Kidney glomerular epithelial cell (primary cell): ENCODE data around the gene DDX41.

Experiments used
- DNase-seq: peaks from one replicate; lab custom pipeline; 2025; lab: John Stamatoyannopoulos, UW

Gene DDX41

DNA sequence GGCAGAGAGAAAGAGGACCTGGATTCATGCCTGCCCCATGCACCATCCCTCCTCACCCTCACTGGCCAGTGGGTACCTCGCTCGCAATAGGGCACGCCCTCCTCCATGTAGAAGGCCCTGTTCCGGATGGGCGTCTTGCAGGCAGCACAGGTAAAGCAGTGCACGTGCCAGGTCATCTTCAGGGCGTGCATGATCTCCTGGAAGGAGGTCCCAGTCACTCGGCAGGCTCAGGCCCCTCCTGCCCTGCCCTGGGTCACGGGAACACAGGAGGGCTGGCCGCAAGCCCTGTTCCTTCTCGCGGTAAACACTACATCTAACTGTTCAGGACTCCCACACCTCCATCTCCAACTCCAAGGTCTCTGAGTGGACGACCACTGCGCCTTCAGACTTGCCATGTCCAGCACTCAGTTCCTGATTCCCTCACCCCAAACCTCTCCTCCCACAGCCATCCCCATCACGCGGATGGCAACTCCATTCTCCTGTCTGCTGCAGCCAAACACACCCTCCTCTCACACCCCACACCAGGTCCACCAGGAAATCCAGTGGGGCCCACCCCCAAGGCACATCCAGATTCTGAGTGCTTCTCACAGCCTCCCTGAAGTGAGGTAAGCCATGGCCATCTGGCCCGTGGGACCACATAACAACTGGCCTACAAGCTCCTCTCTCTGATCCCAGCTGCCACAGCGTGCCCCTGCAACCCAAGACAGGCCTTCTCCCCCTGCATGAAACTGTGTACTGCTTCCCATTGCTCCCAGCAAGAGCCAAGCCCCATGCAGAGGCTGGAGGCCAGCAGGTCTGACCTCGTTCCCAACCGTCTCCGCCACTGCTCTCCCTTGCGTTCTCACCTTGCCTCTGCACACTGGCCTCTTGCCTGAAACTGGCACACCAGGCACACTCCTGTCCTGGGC, 32.5 kb downstream of the DDX41 start:
- no peak for DNase-seq

DNA sequence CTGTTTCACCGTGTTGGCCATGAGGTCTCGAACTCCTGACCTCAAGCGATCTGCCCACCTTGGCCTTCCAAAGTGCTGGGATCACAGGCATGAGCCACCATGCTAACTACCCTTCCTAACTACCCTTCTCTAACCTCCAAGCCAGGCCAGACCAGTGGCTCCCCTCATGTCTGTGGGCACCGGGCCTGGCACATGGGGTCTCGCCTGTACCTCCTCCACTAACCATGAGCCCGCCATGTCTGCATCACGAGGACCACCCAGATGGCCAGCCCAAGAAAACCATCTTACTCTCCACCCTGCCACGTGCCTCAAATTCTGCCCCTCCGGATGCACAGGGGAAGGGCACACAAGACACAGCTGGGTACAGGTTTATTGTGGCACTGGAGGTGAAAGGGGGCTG, 33.7 kb downstream of the DDX41 start:
- no peak for DNase-seq

DNA sequence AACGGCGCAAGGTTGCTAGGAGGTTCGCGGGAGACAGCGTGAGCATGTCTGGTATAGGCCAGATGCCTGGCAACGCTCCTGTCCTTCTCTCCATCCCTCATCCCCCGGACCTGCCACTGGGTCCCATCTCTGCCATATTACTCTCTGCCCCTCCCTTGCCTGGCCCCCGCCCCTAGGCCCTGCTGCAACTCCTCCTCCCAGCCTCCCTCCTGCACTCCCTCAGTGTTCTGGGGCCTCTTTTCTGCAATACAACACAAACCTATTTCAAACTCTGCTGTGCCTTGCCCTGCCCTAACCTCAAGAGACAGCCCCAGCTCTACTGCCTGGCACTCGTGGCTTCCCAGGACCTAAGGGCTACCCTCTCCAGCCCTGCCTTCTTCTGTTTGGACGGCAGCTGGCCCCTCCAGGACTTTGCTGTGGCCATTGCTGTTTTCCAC, 34.4 kb downstream of the DDX41 start:
- no peak for DNase-seq

GRCh38 chr5:177479774-177480173, 37.0 kb downstream of the DDX41 start:
- DNase-seq = no peak

- DNase-seq = no peak
Measured at GRCh38 chr5:177478711-177479646, 37.8 kb downstream of the DDX41 start.

DNA sequence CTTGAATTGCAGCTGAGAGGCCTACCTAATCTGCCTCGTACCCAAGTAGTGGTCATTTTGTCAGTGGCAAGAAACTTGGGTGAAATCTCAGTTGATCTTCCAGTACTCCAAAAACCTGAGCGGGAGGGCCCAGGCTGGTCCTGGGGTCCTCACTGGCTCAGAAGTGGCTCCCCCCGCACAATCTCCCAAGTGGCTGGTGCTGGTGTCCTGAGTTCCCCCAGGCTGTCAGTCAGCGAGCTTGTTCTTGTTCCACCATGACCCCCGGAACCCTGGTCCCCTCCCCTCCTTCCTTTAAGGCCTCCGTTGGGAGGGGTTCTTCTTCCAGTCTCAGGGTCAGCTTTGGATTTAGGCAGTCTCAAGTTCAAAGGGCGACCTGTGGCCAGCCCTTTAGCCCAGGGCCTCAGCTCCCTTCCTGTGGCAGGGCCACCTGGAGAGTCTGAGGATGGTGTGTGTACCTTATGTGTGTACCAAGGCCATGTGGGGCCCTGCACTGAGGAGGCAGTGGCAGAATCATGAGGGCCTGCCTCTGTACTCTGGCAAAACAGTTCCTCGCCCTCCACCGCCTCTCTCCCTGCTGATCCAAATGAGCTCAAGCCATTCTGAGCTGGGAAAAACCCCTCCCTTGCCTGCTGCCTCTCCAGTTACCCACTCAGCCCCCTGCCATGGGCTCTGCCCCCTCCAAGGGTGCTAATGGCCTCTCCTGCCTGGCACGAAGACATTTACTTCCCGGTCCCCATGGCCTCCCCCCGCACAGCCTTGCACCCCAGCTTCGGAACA, 38.9 kb downstream of the DDX41 start:
- no peak for DNase-seq

GRCh38 chr5:177476531-177477233, 40.1 kb downstream of the DDX41 start:
- DNase-seq = no peak

DNA sequence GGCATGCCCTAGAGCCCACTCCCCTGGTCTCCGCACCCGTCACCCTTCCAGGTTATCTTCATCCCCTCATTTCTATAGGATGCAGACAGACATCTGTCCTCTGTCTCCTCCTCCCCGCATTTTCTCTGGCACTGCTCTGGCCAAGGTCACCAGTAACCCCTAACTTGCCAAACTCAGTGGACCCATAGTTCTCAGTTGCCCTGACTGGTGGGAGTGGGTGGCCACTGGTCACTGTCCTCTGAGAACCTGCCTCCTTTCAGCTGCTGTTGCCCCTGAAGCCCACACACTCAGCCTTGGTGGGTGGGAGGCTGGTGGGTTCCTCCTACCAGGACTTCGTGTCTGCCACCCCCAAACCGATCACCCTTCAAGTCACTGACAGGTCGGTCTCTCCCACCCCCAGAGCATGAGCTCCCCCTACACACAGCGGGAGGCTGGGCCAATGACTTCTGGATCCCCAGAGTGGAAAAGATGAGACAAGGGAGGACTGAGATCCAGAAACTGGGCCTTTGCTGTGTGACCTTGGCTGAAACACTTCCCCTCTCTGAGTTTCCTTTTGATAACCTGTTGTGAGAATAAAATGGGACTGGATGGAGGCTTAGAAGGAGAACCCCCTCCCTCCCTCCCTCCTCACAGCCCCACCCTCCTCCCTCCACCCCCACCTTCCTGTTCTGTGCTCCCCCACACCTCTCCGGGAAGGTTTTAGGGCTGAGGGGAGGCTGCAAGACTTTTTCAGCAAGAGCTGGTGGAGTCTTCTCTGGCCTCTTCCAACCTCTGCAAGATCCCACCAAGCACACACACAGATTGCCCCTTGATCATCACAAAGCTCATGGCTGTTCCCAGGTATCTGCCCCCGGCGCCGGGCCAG, 41.0 kb downstream of the DDX41 start:
- no peak for DNase-seq

- DNase-seq = no peak
Measured at GRCh38 chr5:177474846-177475562, 41.8 kb downstream of the DDX41 start.

DNA sequence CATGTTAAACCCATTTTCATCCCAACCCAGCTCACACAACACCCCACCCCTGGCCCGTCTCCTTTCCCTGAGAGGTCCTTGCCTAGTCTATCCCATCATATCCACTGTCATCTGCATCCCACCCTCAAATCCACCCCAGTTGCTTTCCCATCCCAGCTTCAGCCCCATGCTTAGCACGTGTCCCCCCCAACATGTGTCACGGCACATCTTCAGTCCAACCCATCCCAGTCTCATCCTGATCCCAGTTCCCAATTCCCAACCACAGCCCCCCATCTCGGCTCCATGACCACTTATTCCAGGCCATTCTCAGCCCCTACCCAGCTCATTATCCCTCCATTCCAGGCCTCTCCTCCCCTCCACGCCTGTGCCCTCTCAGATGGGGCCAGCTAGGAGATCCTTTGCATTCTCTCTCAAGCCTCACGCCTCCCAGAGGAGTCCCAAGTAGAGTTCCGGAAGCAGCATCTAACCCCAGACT, 42.7 kb downstream of the DDX41 start:
- DNase-seq = no peak

GRCh38 chr5:177473443-177474001, 43.2 kb downstream of the DDX41 start, which contains the start of gene DBN1:
TSS of gene DBN1 (minus strand) at chr5:177473634. CDS start at chr5:177473521, 113 bp downstream.
- DNase-seq = peak; percentile 47

DNA sequence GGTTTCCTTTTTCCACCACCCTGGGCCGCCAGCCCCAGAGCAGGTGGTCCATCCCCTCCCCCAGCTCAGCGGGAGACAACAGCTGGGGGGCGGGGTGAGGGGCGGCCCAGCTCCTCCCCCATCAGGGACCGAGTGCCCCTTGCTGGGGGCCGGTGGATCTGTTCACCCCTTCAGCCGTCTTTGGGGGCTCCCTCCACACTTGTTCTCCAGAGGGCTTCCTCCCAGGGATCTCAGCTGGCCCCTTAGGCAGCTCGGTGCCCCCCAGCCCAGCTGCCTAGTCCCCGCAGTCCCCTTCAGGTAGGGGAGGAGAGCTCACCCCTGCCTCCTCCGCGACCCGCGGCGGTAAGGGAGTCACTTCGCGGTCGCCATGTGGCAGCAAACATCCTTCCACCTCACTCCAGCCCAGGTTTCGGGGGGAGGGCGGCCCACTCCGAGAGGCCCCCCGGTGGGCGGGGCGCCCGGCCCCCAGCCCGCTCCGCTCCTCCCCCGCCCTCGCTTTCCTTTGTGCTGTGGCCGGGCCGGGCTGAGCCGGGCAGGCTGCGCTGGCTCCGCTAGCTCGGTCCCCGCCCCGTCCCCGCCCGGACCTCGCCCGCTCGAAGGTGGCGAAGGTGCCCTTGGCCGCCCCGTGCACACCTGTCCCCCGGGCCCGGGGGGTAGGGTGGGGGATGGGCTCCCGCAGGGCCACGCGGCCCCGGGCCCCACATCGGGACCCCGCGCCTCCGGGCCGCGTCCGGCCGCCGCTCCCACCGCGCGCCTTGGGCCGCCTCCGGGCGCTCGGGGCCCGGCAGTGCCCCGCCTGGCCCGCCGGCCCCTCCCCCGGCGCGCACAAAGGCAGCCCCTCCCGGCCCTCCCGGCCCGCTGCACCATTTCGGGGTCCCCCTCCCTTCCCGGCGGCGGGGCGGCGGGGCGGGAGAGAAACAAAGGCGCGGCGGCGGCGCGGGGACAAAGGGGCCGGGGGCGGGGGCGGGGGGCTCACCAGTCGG, 44.0 kb downstream of the DDX41 start:
- DNase-seq = no peak

GRCh38 chr5:177471610-177472356, 45.0 kb downstream of the DDX41 start:
- DNase-seq = no peak

DNA sequence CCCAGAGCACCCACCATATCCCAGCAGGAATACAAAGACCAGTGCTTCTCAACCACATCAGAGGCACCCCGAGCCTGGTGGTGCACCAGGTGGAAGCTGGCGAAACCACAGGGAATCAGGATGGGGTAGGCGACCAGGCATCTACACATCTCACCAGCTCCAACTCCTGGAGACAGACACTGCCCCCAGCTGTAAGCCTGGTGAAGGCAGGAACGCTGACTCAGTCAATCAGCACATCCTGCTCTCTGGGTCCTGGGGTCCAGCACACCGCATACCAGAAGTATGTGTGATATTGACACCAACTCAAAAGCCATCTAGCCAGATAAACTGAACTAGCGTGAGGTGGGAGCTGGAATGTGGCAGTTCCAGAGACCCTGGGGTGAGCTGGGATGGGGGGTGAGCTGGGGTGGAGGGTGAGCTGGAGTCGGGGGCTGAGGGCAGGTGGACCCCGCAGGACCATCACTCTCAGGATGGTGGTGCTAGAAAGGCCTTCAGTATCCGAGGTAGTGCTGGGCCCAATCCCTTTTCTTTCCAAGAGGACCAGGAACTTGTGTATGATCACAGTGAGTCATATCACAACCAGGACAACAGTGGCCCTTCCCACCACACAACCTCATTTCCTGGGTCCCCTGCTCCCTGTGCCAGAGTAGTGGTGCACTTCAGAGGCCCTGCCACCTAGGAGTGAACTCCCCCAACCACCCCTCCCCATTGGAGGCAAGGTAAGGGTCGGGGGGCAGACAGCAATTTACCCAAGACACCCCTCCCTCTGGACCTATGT, 45.8 kb downstream of the DDX41 start:
- no peak for DNase-seq

- DNase-seq = no peak
Measured at GRCh38 chr5:177469750-177470525, 46.8 kb downstream of the DDX41 start.
